Uterus (tissue), 2 donors: ENCODE data around the gene SOCS4.

Experiments used
- CTCF ChIP-seq, 4 experiments: fragments of 200-600 bp in 2 of 4; fragments of 450-650 bp in 2 of 4; sonication (generic) in 2 of 4; IDR thresholded peaks; one replicate each; pipeline ENCODE4 v1.5.1; 2016 to 2019; ENCODE audit warnings: antibody characterized with exemption in 4 of 4, mild to moderate bottlenecking in 2 of 4, moderate library complexity in 1 of 4
- POLR2A ChIP-seq, 2 donors: fragments of 450-650 bp; IDR thresholded peaks; one replicate each; pipeline ENCODE4 v1.6.1; 2016; ENCODE audit warnings: antibody characterized with exemption in 2 of 2, mild to moderate bottlenecking in 1 of 2, moderate library complexity in 1 of 2

- TF ChIP-seq CTCF (IDR thresholded peaks at IDR 0.05) (no peak), POLR2A (IDR thresholded peaks at IDR 0.05) (no peak)
Measured at GRCh38 chr14:55054098-55054497, 27.1 kb downstream of the SOCS4 start.
